DMS 273 (cell line): ENCODE results near the gene CTDP1.
"Not testable (repeated sequence)": the region's sequence is repeated elsewhere in the genome, so short reads cannot be mapped to it uniquely, and the experiment has no call there.

Experiments
- DNase-seq: peaks from one replicate; lab custom pipeline; 2025; ENCODE audit not compliant: unreplicated experiment; lab: John Stamatoyannopoulos, UW

Gene CTDP1

DNA sequence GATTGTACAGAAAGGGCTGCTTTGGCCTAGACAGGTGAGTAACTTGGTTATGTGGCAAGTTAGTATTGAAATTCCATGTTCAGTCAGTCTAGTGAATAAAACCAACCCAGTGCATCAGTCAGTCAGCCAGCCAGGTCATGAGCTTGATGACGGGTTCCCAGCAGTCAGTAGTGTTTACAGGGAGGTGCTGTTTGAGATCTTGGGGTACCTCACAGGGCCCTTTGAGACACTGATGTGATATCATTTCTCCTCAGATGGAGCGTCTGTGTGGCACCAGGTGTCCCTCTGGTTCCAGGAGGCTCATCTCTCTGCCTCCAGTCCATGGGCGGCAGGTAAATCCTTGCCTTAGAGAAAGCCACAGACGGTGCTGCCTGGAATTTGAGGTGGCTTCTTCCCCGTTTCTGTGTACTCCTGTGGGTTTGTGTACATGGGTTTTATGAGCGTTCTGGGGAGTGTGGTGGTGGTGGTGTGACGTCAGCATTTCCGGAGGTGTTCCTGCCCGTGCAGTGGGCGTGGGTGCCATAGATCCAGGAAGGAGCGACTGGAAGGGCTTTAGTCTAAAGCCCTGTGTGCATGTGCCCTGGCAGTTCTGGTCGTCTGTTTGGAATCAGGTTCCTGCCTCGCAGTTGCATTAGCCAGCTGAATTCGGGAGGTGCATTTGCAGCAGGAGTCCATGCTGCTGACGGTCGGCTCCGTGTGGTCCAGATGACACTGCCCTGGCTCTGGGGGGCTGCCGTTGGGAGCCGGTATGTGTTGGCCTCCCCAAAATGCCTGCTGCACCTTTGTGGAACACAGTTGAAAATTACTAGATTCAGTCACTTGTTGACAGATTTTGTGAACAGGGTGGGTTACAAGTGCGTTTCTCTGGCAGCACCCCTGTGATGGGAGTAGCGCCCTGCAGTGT is 2.1 kb downstream of the CTDP1 start:
- no peak for DNase-seq

DNA sequence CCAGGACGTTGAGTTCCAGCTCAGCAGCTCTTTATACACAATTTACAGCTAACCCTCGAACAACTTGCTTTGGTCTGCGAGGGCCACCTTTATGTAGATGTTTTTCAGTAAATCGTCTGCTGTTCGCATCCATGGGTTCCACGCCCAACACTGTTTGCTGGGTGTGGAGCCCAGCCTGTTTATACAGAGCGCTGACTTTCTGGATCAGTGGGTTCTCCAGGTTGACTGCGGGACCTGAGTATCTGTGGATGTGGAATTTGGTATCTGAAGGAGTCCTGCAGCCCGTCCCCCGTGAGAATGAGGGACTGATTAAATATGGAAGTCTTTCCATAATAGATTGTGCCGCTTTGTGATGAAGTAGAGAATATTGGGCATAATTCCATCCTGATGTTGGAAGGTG is 2.9 kb downstream of the CTDP1 start:
- no peak for DNase-seq

DNA sequence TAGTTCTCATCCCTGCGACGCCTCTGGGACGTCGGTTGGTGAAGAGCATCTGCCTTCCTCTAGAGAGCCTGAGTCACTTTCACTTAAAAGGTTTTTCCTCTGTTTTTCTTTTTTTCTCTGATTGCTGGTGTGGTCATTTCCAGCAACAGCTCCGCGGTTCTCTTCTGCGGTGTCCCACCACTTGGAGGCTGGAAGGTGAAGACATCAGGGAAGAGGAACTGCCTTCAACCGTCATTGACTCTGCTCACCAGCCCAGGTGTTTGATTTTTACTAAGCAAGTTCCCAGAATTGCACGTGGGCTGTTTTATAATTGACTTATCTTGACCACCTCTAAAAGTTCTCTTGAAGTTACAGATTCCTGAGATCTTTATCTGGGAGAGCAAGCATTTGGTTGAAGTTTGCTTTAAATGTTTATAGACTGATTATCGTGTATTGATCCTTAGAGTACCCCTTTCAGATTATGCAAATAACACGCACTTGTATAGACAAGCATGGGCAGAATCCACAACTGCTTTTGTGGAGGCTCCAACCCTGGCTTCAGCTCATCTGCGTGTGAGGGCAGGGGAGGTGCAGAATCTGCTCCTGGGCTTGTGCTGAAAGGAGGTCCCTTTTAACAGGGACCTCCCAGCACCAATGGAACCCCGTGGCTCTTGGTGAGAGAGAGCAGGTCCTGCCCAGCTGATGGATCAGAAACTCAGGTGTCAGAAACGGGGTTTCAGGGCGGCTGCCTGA is 3.5 kb downstream of the CTDP1 start:
- no peak for DNase-seq

GRCh38 chr18:79683626-79684282 is 4.2 kb downstream of the CTDP1 start:
- DNase-seq, result no peak

DNA sequence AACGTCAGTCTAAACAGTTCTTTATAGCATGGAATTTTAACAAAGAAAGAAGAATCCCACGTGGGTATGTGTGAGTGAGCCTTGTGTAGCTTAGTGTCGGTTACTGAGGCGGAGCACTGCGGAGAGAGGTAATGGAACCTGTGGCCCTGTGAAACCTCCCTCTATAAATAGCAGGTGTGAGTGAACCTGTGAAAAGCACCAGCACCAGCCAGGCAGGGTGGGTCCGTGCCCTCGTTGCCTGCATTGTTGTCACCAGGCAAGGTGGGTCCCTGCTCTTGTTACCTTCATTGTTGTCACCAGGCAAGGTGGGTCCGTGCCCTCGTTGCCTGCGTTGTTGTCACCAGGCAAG is 4.7 kb downstream of the CTDP1 start:
- DNase-seq, result no peak

DNA sequence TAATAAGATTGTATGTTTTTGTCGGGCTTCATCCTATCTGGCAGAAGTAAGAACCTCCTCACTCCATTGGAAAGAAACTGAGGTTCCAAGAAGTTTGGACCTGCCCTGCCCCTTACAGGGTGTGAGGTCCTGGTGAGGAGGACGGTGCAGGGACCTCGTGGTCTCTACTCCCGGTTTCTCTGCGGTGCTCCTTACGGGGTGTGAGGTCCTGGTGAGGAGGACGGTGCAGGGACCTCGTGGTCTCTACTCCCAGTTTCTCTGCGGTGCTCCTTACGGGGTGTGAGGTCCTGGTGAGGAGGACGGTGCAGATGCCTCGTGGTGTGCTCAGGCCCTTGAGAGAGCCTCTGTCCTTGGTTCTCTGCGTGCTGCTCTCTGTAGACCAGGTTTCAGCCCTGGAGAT is 5.2 kb downstream of the CTDP1 start:
- no peak for DNase-seq

GRCh38 chr18:79685281-79685680 is 5.7 kb downstream of the CTDP1 start:
- DNase-seq, result no peak

DNA sequence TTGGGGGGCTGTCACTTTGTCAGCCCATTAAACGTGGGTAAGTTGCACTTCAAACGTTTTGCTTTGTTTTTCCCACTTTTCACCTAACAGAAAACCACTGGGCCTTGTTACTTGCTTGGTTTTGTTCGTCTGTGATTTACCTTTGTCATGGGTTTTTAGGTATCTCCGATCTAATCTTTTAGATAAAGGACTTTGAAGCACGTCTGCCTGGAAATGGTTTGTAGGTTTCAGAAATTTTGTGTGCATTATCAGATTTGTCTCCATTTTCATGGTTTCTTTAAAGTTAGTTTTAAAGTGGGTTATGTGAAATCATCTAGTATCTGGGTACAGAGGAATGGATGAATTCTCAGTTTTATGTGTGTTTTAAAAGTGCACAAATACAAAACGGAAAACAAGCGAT is 6.4 kb downstream of the CTDP1 start:
- DNase-seq, result no peak

DNA sequence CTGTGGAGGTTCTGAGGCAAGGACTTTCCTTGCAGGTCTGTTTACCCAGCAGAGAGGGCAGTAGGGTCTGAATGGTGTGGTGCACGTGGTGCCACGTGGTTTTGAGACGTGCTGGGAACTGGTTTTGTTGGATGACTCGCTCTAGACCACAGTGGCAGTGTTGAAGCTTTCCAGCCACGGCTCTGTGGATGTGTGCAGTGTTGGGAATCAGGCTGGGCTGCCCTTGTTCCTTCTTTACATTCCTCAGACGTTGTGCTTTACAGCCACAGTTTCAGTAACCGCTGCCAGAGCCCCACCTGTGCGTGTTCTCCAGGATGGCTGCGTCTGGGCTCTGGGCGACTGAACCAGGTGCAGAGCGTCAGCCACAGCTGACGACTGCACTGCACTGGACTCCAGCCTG is 8.2 kb downstream of the CTDP1 start:
- DNase-seq, result no peak

DNA sequence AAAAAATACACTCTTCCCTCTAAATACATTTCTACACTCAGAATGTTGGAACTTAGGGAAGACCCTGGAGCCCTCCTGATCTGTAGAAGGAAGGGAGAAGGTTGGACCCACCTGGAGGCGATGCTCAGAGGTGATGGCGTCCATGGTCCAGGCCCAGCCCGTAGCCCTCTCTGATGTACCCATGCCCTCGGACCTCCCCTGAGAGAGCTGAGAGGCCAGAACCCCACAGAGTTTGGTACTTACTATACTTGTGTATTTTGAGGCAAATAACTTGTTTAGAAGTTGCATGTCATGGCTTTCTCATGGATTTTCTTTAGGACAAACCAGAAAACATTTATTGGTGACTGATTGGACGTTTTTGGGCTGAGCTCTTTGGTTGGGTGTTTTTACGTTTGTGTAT is 10.5 kb downstream of the CTDP1 start:
- DNase-seq, result no peak

GRCh38 chr18:79690586-79691482 is 11.2 kb downstream of the CTDP1 start:
- peak; percentile 26 for DNase-seq

DNA sequence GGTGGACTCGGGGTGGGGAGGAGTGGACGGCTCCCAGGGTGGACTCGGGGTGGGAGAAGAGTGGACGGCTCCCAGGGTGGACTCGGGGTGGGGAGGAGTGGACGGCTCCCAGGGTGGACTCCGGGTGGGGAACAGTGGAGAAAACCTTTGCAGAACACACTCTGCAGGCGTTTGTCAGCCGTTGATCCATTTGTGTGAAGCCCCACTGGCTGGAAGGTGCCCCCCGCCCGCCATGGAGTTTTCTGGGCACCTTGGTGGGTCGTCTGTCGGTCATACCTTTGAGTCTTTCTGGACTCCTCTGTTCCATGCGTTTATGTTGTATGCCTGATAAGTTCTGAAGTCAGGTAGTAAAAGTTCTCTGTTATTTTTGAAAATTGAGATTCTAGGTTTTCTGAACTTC is 12.5 kb downstream of the CTDP1 start:
- DNase-seq, result no peak

- DNase-seq, result no peak
Measured at GRCh38 chr18:79692886-79693285, 13.3 kb downstream of the CTDP1 start.

- no peak for DNase-seq
Measured at GRCh38 chr18:79693561-79694205, 14.1 kb downstream of the CTDP1 start.

GRCh38 chr18:79694206-79694894 is 14.7 kb downstream of the CTDP1 start:
- not testable (repeated sequence) for DNase-seq

- no peak for DNase-seq
Measured at GRCh38 chr18:79694895-79695213, 15.3 kb downstream of the CTDP1 start.

DNA sequence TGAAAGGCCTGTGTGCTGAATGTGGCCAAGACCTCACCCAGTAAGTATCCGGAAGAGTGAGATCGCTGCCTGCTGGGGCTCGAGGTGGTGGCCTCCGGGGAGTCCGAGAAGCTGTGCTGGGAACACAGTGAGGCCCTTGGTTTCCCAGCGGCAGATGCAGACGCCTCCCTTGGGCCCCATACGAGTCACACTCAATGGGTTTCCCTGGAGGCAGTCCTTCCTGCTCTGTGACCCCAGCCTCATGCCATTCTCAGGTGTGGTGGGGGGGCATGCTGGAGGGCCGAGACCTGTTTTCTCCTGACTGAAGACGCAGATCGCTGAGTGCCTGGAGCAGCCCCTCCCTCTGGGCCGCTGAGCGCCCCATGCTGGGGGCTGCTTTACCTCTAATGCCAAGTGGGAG is 15.7 kb downstream of the CTDP1 start:
- no peak for DNase-seq

DNA sequence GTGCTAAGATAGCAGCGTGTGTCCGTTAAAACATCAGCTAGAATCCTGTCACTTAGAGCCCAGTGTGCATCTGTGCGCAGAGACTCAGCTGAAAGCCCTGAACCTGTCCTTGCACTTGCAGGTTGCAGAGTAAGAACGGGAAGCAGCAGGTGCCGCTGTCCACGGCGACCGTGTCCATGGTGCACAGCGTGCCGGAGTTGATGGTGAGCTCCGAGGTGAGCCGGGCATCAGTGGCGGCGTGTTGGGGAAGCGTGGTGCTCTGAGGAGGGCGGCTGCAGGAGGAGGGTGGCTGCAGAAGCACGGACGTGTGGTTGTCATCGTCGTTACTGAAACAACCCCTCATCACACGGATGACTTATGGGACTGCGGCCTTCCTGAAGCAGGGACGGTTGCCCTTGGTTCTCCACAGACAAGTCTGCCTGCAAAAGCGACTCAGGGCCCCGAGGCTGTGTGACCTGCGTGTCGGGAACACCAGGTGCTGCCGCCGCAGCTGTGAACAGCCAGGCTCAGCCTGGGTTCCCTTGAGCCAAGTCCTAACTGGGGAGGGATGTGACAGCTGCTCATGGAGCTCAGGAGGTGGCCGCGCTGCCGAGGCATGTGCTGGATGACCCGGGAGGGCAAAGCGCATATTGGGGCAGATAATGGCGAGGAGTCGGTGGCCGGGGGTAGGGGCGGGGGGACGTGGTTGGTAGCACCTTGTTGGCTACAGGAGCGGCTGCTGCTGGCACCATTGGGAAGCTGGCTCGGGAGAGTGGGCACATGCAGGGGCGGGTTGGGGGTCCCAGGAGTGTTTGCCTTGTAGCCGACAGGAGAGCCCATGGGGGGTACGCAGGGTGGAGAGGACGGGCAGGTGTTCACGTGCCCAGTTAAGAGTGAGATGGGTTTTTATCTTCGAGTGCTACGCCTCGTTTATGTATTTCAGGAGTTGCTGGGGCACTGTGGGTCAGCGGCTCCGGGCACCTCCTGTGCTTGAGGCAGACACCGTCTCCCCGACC is 16.6 kb downstream of the CTDP1 start:
- DNase-seq, result no peak

DNA sequence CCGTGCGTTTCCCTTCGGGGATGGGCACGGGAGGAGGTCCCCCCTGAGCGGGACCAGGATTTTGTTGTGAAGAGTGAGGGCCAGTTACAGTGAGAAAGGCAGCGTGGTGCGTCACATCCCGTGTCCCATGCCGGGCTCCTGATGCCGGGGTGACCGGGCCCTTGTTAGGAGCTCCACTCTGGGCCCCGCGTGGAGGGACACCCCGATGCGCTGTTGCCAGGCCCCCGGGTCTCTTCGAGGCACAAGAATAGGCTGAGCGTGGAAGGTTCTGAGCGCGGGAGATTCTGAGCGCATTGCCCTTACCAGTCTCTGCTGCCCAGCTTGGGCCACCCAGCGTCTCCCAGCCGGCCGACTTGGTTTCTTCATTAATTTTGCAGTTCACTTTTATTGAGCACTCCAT is 17.6 kb downstream of the CTDP1 start:
- no peak for DNase-seq
